ENCODE data around the gene CCDC6.

The CCDC6 gene

DNA sequence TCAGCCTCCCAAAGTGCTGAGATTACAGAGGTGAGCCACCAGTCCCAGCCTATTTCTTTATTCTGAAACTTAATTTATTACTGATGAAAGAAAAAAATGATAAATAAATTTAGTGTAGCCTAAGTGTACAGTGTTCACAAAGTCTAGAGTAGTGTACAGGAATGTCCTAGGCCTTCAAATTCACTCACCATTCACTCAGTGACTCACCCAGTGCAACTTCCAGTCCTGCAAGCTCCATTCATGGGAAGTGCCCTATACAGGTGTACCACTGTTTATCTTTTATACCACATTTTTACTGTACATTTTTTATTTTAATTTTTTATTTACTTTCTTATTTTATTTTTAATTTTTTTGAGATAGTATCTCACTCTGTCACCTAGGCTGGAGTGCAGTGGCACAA lies 165.3 kb downstream of the CCDC6 start:
- H3K4me1 ChIP-seq (ENCODE audit: control insufficient read depth, insufficient read depth, low read length) = no peaks in the 10 kb centered on the region
- no peak overlapping the region for H3K27ac ChIP-seq (ENCODE audit: low read depth, low read length)
- H3K27me3 ChIP-seq (ENCODE audit: control insufficient read depth, insufficient read depth, low read length) = no peaks in the 10 kb centered on the region
- H3K9me3 ChIP-seq (ENCODE audit: control insufficient read depth, insufficient read depth, low read depth, low read length) = peaks cover 14% of the 10 kb centered on the region
- no peak overlapping the region for H3K9ac ChIP-seq (ENCODE audit: low read length)
- H3K4me3 ChIP-seq (ENCODE audit: low read depth, low read length) = no peak overlapping the region
- H3K36me3 ChIP-seq (ENCODE audit: control insufficient read depth, insufficient read depth, low read length) = no peaks in the 10 kb centered on the region
